Body of pancreas (tissue), 4 donors: ENCODE data around the gene ALDH1A3.

Experiments used
- POLR2A ChIP-seq, 3 donors: fragments of 450-650 bp; IDR thresholded peaks; one replicate each; pipeline ENCODE4 v1.6.1; 2016; ENCODE audit warnings: antibody characterized with exemption in 3 of 3, mild to moderate bottlenecking in 2 of 3
- TF ChIP-seq, protein P1 (sequence below), 7 experiments: fragments of 450-650 bp in 4 of 7; fragments of 200-600 bp in 3 of 7; sonication (generic) in 3 of 7; IDR thresholded peaks; one replicate each; pipeline ENCODE4 v1.5.1; 2016 to 2019; ENCODE audit warnings: antibody characterized with exemption in 7 of 7

DNA sequence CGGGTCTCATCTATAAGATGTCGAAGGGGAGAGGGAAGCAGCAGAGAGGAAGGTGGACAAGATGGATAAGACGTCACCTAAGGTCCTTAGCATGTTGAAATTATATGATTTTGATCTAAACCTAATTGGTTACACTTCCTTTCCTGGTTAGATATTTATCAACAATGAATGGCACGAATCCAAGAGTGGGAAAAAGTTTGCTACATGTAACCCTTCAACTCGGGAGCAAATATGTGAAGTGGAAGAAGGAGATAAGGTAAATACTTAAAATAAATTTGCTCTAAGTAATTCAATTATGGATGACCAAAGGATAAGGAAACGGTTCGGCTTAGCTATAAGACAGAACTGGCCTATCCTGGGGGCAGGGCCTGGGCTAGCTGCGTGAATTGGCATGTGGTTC lies 5.5 kb downstream of the ALDH1A3 start:
- TF ChIP-seq, protein P1, sequence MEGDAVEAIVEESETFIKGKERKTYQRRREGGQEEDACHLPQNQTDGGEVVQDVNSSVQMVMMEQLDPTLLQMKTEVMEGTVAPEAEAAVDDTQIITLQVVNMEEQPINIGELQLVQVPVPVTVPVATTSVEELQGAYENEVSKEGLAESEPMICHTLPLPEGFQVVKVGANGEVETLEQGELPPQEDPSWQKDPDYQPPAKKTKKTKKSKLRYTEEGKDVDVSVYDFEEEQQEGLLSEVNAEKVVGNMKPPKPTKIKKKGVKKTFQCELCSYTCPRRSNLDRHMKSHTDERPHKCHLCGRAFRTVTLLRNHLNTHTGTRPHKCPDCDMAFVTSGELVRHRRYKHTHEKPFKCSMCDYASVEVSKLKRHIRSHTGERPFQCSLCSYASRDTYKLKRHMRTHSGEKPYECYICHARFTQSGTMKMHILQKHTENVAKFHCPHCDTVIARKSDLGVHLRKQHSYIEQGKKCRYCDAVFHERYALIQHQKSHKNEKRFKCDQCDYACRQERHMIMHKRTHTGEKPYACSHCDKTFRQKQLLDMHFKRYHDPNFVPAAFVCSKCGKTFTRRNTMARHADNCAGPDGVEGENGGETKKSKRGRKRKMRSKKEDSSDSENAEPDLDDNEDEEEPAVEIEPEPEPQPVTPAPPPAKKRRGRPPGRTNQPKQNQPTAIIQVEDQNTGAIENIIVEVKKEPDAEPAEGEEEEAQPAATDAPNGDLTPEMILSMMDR (IDR thresholded peaks at IDR 0.05) = no peak
- TF ChIP-seq POLR2A (IDR thresholded peaks at IDR 0.05) = no peak
